ENCODE measurements around the gene TLE5.
"Not testable (repeated sequence)": the region's sequence is repeated elsewhere in the genome, so short reads cannot be mapped to it uniquely, and the experiment has no call there.

Gene TLE5

DNA sequence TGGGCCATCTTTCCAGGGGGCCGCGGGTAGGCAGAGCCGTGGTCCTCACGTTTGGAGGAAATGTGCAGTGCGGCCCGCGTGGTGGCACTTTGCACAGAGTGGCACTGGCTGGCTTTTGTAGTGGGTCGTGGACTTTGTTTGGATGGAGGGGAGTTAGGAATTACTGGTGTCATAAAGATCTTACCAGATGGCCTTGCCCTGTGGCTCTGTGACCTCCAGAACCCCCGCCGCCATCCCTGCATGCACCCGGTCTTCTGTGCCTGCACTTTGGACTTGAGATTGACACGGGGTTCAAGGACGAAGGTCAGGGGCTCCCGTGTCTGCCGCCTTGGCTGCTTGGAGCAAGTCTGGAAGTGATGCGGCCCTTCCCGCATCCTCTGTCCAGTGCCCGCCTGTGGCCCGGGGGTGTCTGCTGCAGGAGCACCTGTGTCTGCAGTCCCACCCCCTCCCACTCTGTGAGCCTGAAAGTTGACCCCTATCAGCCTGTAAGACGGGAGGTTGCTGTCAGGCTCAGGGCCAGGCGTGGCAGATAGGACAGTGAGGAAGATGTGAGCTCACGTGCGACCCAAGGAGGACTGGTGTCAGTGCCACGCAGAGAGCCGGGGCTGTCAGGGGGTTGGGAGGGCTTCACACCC is 34.1 kb upstream of the TLE5 start:
- no peak for DNase-seq

DNA sequence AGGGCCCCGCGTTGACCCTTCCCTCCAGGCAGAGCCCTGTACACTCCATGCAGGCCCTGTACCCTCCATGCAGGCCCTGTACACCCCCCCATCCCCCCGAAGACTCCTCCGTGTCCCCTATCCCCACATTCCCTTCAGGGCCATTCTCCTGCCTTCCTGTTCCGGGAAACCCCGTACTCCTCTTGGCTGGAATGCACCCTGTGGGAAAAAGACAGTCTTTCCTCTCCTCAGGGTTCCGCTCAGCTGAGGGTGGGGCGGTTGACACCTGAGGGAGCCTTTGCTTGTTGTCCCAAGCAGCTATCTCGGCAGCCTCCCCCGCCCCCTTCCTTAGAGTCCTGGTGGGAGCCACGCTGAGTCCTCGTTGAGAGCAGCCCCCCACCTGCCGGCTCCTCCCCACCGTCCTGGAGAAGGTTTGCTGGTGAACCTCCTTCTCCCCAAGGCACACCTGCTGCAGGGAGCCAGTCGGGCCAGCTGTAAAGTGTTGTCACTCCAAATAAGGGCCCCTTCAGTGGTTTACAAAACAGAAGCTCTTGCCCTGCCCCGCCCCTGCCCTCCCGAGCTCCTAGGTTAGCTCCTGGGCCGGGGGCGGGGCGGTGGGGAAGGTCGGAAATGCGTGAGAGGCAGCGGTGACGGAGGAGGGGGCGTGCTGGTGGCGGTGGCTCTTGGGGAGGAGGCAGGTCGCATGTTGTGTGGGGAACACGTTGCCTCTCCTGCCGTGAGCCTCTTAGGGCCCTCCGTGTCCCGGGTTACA is 33.3 kb upstream of the TLE5 start:
- peak; percentile 18 for DNase-seq

DNA sequence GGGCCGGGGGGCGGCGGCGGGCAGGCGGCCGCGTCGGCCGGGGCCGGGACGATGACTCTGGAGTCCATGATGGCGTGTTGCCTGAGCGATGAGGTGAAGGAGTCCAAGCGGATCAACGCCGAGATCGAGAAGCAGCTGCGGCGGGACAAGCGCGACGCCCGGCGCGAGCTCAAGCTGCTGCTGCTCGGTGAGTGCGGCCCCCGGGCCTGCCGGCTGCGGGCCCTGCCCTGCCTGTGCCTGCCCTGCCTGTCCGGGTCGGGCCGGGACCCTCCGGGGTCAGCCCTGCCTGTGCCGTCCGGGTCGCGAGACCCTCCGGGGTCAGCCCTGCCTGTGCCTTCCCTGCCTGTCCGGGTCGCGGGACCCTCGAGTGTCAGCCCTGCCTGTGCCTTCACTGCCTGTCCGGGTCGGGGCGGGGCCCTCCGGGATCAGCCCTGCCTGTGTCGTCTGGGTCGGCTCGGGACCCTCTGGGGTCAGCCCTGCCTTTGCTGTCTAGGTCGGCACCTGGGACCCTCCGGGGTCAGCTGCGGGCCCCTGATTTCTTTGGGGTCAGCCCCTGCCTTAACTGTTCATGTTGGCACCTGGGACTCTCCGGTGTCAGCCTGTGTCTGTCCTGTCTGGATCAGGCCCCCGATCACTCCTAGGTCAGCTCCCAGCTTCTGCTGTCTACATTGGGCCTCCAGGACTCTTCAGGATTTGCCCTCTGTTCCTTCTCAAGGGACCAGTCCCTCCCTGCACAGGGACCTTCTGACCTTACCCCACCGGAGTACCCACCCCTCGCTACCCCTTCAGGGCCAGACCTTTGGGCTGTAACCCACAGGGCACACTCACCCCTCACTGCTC is 32.5 kb upstream of the TLE5 start:
- DNase-seq = peak; percentile 39

DNA sequence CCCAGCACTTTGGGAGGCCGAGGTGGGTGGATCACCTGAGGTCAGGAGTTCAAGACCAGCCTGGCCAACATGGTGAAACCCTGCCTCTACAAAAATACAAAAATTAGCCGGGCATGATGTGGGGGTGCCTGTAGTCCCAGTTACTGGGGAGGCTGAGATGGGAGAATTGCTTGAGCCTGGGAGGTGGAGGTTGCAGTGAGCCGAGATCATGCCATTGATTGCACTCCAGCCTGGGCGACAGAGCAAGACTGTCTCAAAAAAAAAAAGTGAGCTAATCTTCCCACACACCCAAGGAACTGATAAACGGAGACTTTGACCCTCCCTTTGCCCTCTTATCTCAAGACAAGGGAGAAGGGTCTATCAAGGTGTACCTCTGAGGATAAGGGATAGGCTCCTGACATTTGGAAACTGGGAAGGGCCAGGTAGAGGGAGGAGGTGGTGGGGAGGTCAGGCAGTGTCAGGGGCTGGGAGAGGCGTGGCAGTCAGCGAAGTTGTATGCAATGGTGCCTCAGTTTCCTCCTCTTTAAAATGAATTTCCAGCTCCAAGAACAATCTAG is 27.1 kb upstream of the TLE5 start:
- DNase-seq = not testable (repeated sequence)

DNA sequence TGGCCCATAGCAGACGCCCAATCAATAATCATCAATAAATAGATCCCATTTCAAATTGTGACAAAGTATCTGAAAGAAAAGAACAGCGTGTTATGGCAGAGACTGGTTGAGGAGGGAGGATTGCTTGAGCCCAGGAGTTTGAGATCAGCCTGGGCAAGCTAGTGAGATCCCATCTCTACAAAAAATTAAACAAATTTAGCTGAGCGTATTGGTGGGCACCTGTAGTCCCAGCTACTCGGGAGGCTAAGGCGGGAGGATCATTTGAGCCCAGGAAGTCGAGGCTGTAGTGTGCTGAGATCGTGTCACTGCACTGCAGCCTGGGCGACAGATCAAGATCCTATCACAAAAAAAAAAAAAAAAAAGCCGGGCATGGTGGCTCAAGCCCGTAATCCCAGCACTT is 25.5 kb upstream of the TLE5 start:
- no peak for DNase-seq

DNA sequence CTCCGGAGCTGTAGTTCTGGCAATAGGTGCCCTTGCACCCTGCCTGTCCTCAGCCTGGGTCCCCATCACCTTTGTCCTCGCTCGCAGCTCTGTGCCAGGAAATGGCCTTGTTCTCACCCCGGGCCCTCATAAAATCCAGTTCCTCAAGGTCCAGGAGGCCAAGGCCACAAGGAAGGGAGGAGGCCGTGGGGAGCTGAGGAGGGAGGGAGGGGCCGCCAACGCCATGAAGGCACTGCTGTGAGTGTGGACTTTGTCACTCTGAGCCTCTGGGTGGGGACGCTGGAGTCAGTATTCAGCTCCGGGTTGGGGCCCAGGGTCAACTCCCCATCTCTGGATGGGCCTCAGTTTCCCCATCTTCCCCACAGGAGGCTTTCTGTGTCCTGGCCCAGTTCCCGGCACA is 22.6 kb upstream of the TLE5 start:
- no peak for DNase-seq

DNA sequence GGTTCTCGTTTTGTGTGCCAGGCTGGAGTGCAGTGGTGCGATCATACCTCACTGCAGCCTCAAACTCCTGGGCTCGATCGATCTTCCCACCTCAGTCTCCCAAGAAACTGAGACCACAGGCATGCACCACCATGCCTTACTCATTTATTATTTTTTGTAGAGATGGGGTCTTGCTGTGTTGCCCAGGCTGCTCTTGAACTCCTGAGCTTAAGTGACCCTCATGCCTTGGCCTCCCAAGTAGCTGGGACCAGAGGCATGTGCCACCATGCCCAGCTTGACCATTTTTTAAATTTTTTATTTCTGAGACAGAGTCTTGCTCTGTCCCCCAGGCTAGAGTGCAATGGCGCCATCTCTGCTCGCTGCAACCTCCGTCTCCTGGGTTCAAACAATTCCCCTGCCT is 21.7 kb upstream of the TLE5 start:
- no peak for DNase-seq

DNA sequence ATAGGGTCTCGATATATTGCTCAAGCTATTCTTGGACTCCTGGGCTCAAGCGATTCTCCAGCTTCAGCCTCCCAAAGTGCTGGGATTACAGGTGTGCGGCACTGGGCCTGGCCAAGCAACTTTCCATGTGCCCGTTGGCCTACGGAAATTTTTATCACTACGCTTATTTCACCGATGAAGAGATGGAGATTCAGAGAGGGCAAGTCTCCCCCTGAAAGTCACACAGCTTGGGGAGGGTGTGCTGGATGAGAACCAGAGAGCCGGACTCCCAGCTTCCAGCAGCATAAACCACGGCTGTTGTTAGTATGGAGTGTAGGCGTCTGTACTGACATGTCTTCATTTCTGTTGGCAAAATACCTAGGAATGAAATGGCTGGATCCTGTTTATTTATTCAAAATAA is 20.0 kb upstream of the TLE5 start:
- DNase-seq = no peak

DNA sequence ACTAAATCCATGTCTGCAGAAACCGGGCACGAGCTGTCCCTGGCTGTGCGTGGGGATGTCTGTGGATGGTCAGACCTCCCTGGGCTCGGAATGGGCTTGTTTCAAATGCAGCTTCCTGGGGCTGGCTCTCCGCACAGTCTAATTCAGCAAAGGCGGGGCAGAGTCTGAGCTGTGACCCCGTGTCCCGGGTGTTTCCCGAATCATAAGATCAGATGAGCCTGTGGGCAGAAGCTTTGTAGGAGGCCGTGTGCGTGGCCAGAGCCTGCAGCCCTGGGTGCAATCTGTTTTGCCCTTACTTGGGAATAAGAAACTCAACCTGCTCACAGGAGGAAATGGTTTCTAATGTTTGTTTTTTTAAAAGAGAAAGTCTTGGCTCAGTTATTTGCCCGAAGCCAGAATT is 18.0 kb upstream of the TLE5 start:
- DNase-seq = no peak

DNA sequence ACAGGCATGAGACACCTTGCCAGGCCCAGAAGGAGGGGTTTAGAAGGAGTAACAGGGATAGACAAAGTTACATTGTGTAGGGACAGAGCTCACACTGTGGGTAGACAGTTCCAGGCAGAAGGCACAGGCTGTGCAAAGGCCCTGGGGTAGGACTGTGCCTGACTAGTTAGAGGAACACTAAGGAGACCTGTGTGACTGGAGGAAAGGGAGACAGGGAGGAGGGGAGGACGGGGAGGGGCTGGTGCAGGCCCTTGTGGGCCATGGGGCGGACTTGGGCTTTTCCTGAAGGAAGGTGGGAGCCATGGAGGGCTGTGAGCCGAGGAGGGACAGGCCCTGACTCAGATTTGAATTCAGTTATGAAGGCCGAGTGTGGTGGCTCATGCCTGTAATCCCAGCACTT is 17.3 kb upstream of the TLE5 start:
- no peak for DNase-seq

DNA sequence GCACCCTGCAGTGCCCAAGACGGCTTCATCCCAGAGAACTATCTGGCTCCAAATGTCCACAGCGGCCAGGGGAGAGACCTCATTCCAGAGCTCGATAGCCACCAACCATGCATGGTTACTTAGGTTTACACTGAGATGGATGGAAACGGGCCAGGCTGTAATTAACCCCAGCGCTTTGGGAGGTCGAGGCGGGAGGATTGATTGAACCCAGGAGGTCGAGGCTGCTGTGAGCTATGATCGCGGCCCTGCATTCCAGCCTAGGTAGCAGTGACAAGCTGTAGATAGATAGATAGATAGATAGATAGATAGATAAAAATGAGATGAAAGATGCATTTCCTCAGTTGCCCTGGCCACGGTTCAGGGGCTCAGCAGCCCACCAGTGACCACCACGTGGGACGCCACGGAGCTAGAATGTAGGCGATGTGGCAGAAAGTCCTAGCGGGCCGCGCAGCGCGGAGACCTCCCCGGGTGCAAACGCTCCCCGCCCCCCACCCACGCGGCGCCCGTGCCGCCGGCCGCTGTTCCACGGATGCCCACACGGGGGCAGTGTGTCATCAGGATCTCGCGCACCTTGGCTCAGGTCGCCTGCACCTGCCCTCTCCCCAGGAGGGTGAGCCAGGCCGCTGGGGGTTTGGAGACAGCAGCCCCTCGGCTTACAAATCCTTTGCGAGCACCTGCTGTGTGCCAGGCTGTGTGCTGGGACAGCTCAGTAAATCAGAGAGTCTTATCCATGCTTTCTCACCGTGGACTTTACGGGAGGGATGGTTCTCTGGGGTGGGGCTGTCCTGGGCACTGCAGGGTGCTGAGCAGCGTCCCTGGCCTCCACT is 13.5 kb upstream of the TLE5 start:
- peak; percentile 88 for DNase-seq

DNA sequence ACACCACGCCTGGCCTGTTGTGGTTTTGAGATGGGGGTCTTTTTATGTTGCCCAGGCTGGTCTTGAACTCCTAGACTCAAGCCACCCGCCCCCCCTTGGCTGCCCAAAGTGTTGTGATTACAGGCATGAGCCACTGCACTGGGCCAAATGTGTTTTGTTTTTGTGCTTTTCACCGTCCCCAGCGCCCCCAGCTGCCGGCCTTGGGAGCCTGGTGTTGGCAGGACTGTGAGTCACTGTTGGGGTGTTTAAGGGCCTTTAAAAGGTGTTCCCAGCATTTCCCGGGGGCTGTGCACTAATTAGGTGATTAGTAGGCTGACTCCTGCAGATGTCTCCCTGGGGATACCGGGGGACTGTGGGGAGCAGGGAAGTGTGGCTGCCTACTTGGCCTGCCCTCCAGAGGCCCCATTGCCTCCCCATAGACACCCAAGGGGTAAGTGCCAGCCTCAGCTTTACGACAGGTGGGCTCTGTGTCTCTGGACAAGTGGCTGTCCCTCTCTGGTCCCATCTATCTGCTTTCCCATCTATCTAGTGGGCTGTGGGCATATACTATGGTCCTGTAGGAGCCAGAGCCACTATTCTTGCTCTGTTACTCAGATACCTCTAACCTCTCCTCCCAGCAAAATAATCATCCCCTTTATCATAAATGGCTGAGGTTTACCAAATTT is 11.8 kb upstream of the TLE5 start:
- DNase-seq = peak; percentile 59

DNA sequence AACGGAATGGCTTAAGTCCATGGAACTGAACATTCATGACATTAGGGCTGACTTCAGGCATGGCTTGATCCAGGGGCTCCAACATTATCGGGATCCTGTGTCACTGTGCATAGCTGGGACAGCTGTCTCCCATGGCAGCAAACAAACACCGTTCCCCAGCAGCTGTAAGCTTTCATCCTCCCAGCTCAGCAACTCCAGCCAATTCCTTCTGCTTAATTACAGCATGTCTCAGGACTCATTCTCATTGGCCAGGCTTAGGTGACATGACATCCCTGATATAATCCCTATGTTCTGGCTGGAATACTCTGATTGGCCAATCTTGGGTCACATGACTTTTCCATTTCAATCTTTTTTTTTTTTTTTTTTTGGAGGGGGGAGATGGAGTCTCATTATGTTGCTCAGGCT is 10.9 kb upstream of the TLE5 start:
- peak; percentile 98 for DNase-seq

DNA sequence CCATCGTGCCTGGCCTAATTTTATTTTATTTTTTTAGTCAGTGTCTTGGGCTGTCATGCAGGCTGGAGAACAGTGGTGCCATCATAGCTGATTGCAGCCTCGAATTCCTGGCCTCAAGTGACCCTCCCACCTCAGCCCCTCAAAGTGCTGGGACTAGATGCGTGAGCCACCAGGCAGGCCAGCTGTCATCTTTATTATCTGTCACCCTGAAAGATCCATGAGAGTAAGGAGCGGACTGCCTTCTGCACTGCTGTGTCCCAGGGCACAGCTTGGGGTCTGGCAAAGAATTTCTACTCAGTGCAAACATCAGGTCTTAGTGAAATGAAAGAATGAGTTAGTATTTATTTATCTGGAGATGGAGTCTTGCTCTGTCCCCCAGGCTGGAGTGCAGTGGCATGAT is 9.5 kb upstream of the TLE5 start:
- DNase-seq = peak; percentile 48

DNA sequence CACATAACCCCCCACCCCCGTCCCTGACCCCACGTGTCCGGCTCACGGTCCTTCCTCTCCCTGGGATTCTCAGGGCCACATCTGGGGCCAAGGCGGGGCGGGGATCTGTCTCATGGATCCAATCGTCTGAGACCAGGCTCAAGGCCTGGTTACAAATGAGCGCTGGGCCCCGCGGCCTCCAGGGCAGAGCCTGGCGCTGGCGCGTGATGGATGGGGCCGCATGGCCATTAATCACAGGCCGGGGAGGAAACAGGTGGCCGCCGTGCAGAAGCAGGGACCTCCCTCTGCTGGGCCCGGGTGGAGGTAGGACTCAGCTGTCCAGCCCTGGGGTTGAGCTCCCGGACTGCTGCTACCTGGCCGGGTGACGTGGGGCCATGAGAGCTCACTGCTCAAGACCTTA is 5.8 kb upstream of the TLE5 start:
- DNase-seq = peak; percentile 96

DNA sequence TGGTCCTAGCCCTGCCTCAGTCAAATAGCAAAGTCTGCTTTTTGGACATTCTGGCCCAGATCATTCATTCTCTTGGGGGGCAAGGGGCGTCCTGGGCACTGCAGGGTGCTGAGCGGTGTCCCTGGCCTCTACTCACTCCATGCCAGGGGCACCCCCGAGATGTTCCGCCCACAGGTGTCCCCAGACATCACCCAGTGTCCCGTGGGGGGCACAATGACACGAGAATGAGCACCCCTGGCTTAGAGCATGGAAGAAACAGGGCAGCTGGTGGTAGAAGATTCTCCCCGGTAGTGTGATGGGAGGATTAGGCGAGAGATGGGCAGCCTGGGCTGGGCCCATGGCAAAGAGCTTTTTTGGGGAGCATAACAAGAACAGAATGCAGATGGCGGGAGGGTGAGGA is 5.3 kb upstream of the TLE5 start:
- no peak for DNase-seq

DNA sequence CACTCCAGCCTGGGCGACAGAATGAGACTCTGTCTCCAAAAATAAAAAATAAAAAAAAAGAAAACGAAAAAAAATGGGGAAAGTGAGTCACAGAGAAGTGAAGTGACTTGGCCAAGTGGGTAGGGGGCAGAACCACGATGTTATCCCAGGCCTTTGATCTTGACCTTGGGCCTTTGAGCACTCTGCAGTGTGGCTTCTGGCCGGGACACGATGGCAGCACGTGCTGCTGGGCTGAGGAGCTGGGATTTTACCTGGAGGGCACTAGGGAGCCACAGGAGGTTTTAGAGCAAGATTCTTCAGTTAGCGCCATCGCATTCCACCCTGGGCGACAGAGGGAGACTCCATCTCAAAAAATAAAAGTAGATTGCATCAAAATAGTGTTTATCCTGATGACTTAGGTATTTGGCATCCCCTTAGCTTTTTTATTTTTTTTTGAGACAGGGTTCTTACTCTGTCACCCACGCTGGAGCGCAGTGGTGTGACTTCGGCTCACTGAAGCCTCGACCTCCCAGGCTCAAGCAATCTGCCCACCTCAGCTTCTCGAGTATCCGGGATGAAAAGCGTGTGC is 4.3 kb upstream of the TLE5 start:
- no peak for DNase-seq

DNA sequence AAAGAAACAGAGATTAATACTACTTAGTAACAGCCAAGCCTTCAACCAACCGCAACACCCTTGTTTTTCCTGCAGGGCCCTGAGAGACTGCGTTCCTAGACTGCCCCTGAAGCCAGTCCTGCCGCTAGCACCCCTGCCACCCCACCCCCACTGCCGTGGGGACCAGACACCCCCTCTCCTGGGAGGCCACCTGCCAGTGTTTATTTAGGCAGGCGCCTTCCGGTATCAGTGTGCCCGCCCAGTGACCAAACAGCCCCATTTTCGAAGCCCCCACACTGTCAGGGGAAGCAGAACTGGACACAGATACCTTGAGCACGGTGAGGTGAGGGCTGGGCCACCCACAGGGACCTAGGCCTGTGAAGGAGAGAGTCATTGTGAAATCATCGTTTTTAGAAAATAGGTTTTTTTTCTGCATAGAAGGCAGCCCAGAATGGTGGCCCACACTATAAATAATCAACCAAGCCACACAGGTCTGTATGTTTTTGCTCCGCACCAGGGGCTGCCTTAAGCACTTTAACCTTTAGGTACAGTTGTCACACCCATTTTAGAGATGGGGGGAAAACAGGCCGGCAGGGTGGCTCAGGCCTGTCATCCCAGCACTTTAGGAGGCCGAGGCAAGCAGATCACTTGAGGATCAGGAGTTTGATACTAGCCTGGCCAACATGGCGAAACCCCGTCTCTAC is 3.5 kb upstream of the TLE5 start:
- DNase-seq = peak; percentile 88

DNA sequence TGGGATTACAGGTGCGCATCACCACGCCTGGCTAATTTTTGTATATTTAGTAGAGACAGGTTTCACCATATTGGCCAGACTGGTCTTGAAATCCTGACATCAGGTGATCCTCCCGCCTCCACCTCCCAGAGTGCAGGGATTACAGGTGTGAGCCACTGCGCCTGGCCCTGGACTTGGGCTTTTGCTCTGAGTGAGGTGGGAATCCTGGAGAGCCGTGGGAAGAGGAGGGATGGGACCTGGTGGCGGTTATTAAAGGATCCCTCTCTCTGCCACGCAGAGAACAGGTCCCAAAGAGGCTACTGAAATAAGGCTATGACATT is 1.7 kb upstream of the TLE5 start:
- peak; percentile 42 for DNase-seq

DNA sequence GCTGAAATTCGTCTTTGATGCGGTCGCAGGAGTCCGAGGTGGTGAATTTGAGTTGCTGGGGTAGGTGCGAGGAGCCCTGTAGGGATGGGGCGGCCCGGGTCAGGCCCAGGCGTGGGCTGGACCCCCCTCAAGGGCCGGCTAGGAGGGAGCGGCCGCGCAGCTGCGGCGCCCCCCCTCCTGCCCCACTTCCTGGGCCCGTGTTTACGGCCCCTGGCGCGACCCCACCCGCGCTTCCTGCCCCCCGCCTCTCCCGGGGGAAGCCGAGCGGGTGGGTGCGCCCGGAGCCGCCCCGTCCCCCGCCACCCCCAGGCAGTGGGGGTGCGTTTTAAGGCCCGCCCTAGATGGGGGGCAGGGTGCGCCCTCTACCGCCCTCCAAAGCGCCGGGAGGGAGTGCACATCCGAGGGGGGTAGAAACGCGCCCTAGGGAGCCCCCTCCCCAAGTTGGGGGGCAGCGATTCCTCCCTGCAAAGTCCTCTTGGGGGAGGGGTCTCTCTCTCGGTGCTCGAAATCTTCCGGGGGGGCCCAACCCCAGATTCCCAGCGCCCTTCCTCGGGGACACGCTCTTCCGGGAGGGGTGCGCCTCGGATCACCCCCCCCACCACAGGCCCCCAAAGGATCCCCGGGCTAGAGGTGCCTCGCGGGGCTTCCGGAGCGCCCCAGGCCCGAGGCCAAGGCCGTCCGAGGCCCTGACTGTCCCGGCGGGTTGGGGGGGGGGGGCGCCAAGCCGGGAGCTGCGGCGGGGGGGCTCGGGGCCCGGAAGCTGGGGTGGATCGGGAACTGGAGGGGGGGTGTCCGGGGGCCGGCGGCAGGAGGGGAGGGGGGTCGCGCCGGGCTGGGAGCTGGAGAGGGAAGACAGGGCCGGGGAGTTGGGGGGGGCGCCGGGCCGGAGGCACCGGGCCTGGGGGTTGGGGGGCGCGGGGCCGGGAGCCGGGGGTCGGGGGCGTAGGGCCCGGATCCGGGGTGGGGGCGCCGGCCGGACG is 823 bp downstream of the TLE5 start:
- DNase-seq = peak; percentile 88
